ENCODE results near the gene LGALS1.

LGALS1 gene

DNA sequence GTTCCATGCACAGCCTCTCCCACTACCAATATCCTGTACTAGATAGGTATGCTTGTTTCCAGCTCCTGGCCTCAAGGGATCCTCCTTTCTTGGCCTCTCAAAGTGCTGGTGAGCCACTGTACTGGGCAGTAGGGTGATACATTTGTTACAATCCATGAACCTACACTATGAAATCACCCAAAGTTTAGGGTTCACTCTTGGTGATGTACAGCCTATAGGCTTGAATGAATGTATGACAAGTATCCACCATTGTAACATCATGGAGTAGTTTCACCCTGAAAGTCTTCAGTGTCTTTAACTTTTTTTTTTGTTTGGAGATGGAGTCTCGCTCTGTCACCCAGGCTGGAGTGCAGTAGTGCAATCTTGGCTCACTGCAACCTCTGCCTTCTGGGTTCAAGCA is 53.2 kb downstream of the LGALS1 start:
- DNase-seq, result no peak

Measured in Kasumi-1 (cell line).